Measurements from ENCODE around the gene ADCY1. TPM values are rescaled to one million over a fixed set of nuclear protein-coding genes. Genes with fewer than 3 reads are reported as not detected.

The ADCY1 gene
- total RNA-seq, 2 experiments from 2014 or later = 0.21 to 0.29 TPM

- Mint-ChIP-seq H3K27me3 (ENCODE audit: low read depth) (peaks cover 1% of the 10 kb centered on the region), H3K9me3 (ENCODE audit: insufficient read depth) (no peaks in the 10 kb centered on the region), H3K27ac (no peak overlapping the region), H3K4me3 (no peak overlapping the region), H3K4me1 (ENCODE audit: low read depth) (no peaks in the 10 kb centered on the region), H3K36me3 (ENCODE audit: low read depth) (no peaks in the 10 kb centered on the region)
- ATAC-seq = no peak
- ChIA-PET CTCF (no interaction called here), POLR2A (no interaction called here)
- DNase-seq = no peak
These were observed 71.2 kb downstream of the ADCY1 start for GRCh38 chr7:45645141-45645969.

GRCh38 chr7:45646207-45646821, 72.1 kb downstream of the ADCY1 start:
- DNase-seq (no peak), ATAC-seq (no peak)
- Mint-ChIP-seq H3K36me3 (ENCODE audit: low read depth) (no peaks in the 10 kb centered on the region), H3K4me1 (ENCODE audit: low read depth) (peaks cover 6% of the 10 kb centered on the region), H3K4me3 (no peak overlapping the region), H3K27ac (no peak overlapping the region), H3K27me3 (ENCODE audit: low read depth) (no peaks in the 10 kb centered on the region), H3K9me3 (ENCODE audit: insufficient read depth) (no peaks in the 10 kb centered on the region)
- ChIA-PET CTCF (no interaction called here), POLR2A (no interaction called here)

- Mint-ChIP-seq H3K27me3 (ENCODE audit: low read depth) (no peaks in the 10 kb centered on the region), H3K36me3 (ENCODE audit: low read depth) (no peaks in the 10 kb centered on the region)
These were observed 73.0 kb downstream of the ADCY1 start for GRCh38 chr7:45646996-45647825.

GRCh38 chr7:45647967-45648670, 74.0 kb downstream of the ADCY1 start:
- peaks cover 6% of the 10 kb centered on the region for H3K4me1 Mint-ChIP-seq (ENCODE audit: low read depth)
- DNase-seq = no peak
- no peaks in the 10 kb centered on the region for H3K9me3 Mint-ChIP-seq (ENCODE audit: insufficient read depth)
- no peaks in the 10 kb centered on the region for H3K27me3 Mint-ChIP-seq (ENCODE audit: low read depth)
- ChIA-PET CTCF (no interaction called here), POLR2A (no interaction called here)
- no peaks in the 10 kb centered on the region for H3K36me3 Mint-ChIP-seq (ENCODE audit: low read depth)
- ATAC-seq = no peak
- H3K4me3 Mint-ChIP-seq = no peak overlapping the region
- no peak overlapping the region for H3K27ac Mint-ChIP-seq

More at GRCh38 chr7:45646996-45647825, 73.0 kb downstream of the ADCY1 start:
- H3K9me3 Mint-ChIP-seq (ENCODE audit: insufficient read depth) = no peaks in the 10 kb centered on the region
- CTCF ChIA-PET = no interaction called here
- no peak overlapping the region for H3K27ac Mint-ChIP-seq
- peaks cover 6% of the 10 kb centered on the region for H3K4me1 Mint-ChIP-seq (ENCODE audit: low read depth)
- POLR2A ChIA-PET = no interaction called here
- H3K4me3 Mint-ChIP-seq = no peak overlapping the region
- DNase-seq = no peak
- ATAC-seq = no peak

GRCh38 chr7:45648671-45648995, 74.5 kb downstream of the ADCY1 start:
- ATAC-seq (no peak), DNase-seq (no peak)
- POLR2A ChIA-PET = no interaction called here
- Mint-ChIP-seq H3K27me3 (ENCODE audit: low read depth) (no peaks in the 10 kb centered on the region), H3K36me3 (ENCODE audit: low read depth) (no peaks in the 10 kb centered on the region), H3K4me3 (no peak overlapping the region), H3K27ac (no peak overlapping the region), H3K4me1 (ENCODE audit: low read depth) (peaks cover 6% of the 10 kb centered on the region), H3K9me3 (ENCODE audit: insufficient read depth) (no peaks in the 10 kb centered on the region)
- CTCF ChIA-PET = no interaction called here

GRCh38 chr7:45649560-45650346, 75.6 kb downstream of the ADCY1 start:
- ATAC-seq (no peak), DNase-seq (no peak)
- CTCF ChIA-PET = no interaction called here
- Mint-ChIP-seq H3K4me1 (ENCODE audit: low read depth) (peaks cover 6% of the 10 kb centered on the region), H3K27me3 (ENCODE audit: low read depth) (no peaks in the 10 kb centered on the region), H3K4me3 (no peak overlapping the region), H3K9me3 (ENCODE audit: insufficient read depth) (no peaks in the 10 kb centered on the region), H3K36me3 (ENCODE audit: low read depth) (no peaks in the 10 kb centered on the region), H3K27ac (no peak overlapping the region)
- POLR2A ChIA-PET = no interaction called here

GRCh38 chr7:45650404-45651394, 76.5 kb downstream of the ADCY1 start:
- Mint-ChIP-seq H3K4me1 (ENCODE audit: low read depth) (peaks cover 6% of the 10 kb centered on the region), H3K9me3 (ENCODE audit: insufficient read depth) (no peaks in the 10 kb centered on the region), H3K27ac (peak overlapping the region; percentile 56), H3K27me3 (ENCODE audit: low read depth) (no peaks in the 10 kb centered on the region), H3K36me3 (ENCODE audit: low read depth) (no peaks in the 10 kb centered on the region), H3K4me3 (no peak overlapping the region)
- CTCF ChIA-PET = interaction anchor here (1.4 kb wide), 1 partner anchor 13 kb away, joined by 3 read pairs; no protein-coding TSS in a partner anchor
- no peak for ATAC-seq
- POLR2A ChIA-PET = no interaction called here
- no peak for DNase-seq

GRCh38 chr7:45651540-45651939, 77.4 kb downstream of the ADCY1 start:
- DNase-seq (no peak), ATAC-seq (no peak)
- no peak overlapping the region for H3K27ac Mint-ChIP-seq
- CTCF ChIA-PET = interaction anchor here (1.4 kb wide), 1 partner anchor 12 kb away, joined by 3 read pairs; no protein-coding TSS in a partner anchor
- H3K9me3 Mint-ChIP-seq (ENCODE audit: insufficient read depth) = no peaks in the 10 kb centered on the region
- H3K4me3 Mint-ChIP-seq = no peak overlapping the region
- POLR2A ChIA-PET = no interaction called here
- H3K36me3 Mint-ChIP-seq (ENCODE audit: low read depth) = no peaks in the 10 kb centered on the region
- no peaks in the 10 kb centered on the region for H3K27me3 Mint-ChIP-seq (ENCODE audit: low read depth)
- peaks cover 6% of the 10 kb centered on the region for H3K4me1 Mint-ChIP-seq (ENCODE audit: low read depth)

GRCh38 chr7:45652630-45653029, 78.5 kb downstream of the ADCY1 start:
- Mint-ChIP-seq H3K4me1 (ENCODE audit: low read depth) (peaks cover 6% of the 10 kb centered on the region), H3K4me3 (no peak overlapping the region), H3K9me3 (ENCODE audit: insufficient read depth) (no peaks in the 10 kb centered on the region), H3K27me3 (ENCODE audit: low read depth) (no peaks in the 10 kb centered on the region), H3K27ac (no peak overlapping the region), H3K36me3 (ENCODE audit: low read depth) (no peaks in the 10 kb centered on the region)
- ATAC-seq (no peak), DNase-seq (no peak)
- CTCF ChIA-PET = interaction anchor here (1.1 kb wide), 1 partner anchor 11 kb away, joined by 4 read pairs; no protein-coding TSS in a partner anchor
- POLR2A ChIA-PET = no interaction called here

- Mint-ChIP-seq H3K27me3 (ENCODE audit: low read depth) (no peaks in the 10 kb centered on the region), H3K4me1 (ENCODE audit: low read depth) (peaks cover 6% of the 10 kb centered on the region)
- CTCF ChIA-PET = interaction anchor here (1.1 kb wide), 1 partner anchor 10 kb away, joined by 3 read pairs; no protein-coding TSS in a partner anchor
These were observed 79.2 kb downstream of the ADCY1 start for GRCh38 chr7:45653209-45653907.

More at GRCh38 chr7:45653209-45653907, 79.2 kb downstream of the ADCY1 start:
- no peak overlapping the region for H3K27ac Mint-ChIP-seq
- ATAC-seq (no peak), DNase-seq (no peak)
- no peaks in the 10 kb centered on the region for H3K9me3 Mint-ChIP-seq (ENCODE audit: insufficient read depth)
- H3K4me3 Mint-ChIP-seq = no peak overlapping the region
- POLR2A ChIA-PET = no interaction called here
- H3K36me3 Mint-ChIP-seq (ENCODE audit: low read depth) = no peaks in the 10 kb centered on the region
